Neural cell (in vitro differentiated cells): ENCODE measurements around the gene FAM111A. TPM values are rescaled to one million over a fixed set of nuclear protein-coding genes. Genes with fewer than 3 reads are reported as not detected.

Source experiments
- H2AFZ ChIP-seq: fragments of 200-600, 300-800 bp; sonication (generic), shearing (Covaris generic); 2 replicates; pipeline ENCODE4 v1.6.0; 2014; ENCODE audit warnings: low read depth, mild to moderate bottlenecking, antibody characterized with exemption, low read length, moderate library complexity
- H3F3A ChIP-seq: fragments of 200-600 bp; shearing (Covaris generic); 2 replicates; pipeline ENCODE4 v1.6.1; 2016; ENCODE audit warnings: mild to moderate bottlenecking, moderate library complexity, mixed read lengths, antibody characterized with exemption, low read length; ENCODE audit not compliant: insufficient read depth, poor library complexity, severe bottlenecking
- H3K27ac ChIP-seq: fragments of 200-600, 300-800 bp; sonication (generic), shearing (Covaris generic); 2 replicates; pipeline ENCODE4 v1.5.1; 2014; ENCODE audit warnings: mild to moderate bottlenecking, low read length, moderate library complexity
- H3K27me3 ChIP-seq: fragments of 300-800, 200-600 bp; sonication (generic), shearing (Covaris generic); 2 replicates; pipeline ENCODE4 v1.6.0; 2014; ENCODE audit warnings: mild to moderate bottlenecking, low read depth, low read length, moderate library complexity; ENCODE audit not compliant: insufficient read depth
- H3K36me3 ChIP-seq: fragments of 300-800, 200-600 bp; sonication (generic), shearing (Covaris generic); 2 replicates; pipeline ENCODE4 v1.5.1; 2014; ENCODE audit warnings: mild to moderate bottlenecking, antibody characterized with exemption, low read length, moderate library complexity; ENCODE audit not compliant: insufficient read depth
- H3K4me2 ChIP-seq: fragments of 300-800, 200-600 bp; sonication (generic), shearing (Covaris generic); 2 replicates; pipeline ENCODE4 v1.6.0; 2014; ENCODE audit warnings: mild to moderate bottlenecking, low read length
- H3K4me3 ChIP-seq: fragments of 300-800, 200-600 bp; sonication (generic), shearing (Covaris generic); 2 replicates; pipeline ENCODE4 v1.5.1; 2014; ENCODE audit warnings: mild to moderate bottlenecking, low read length, moderate library complexity
- H3K79me2 ChIP-seq: fragments of 200-600 bp; shearing (Covaris generic); replicated peaks from 2 replicates; pipeline ENCODE4 v1.6.0; 2014; ENCODE audit warnings: mild to moderate bottlenecking, low read length, moderate library complexity; ENCODE audit not compliant: insufficient read depth
- H3K9ac ChIP-seq: fragments of 300-800, 200-600 bp; sonication (generic), shearing (Covaris generic); 2 replicates; pipeline ENCODE4 v1.6.1; 2016; ENCODE audit warnings: mild to moderate bottlenecking, low read length, mixed read lengths
- H3K9me2 ChIP-seq: fragments of 200-600 bp; shearing (Covaris generic); 2 replicates; pipeline ENCODE4 v1.6.1; 2016; ENCODE audit warnings: mild to moderate bottlenecking, low read length, mixed read lengths; ENCODE audit not compliant: insufficient read depth
- H3K9me3 ChIP-seq: fragments of 200-600, 300-800 bp; sonication (generic), shearing (Covaris generic); 2 replicates; pipeline ENCODE4 v1.6.1; 2016; ENCODE audit warnings: mild to moderate bottlenecking, mixed run types, low read length, moderate library complexity, mixed read lengths
- H4K20me1 ChIP-seq: fragments of 200-600 bp; shearing (Covaris generic); 2 replicates; pipeline ENCODE4 v1.6.1; 2016; ENCODE audit warnings: mild to moderate bottlenecking, mixed run types; ENCODE audit not compliant: insufficient read depth
- CTCF ChIP-seq: fragments of 450-650 bp; IDR thresholded peaks from 2 replicates; pipeline ENCODE4 v1.5.1; 2014; ENCODE audit warnings: antibody characterized with exemption, mild to moderate bottlenecking, moderate library complexity; ENCODE audit not compliant: poor library complexity, severe bottlenecking
- EP300 ChIP-seq: fragments of 450-650 bp; conservative IDR thresholded peaks from 2 replicates; pipeline ENCODE4 v1.6.1; 2014; ENCODE audit warnings: antibody characterized with exemption, mild to moderate bottlenecking, moderate library complexity; ENCODE audit not compliant: poor library complexity, severe bottlenecking
- EZH2 ChIP-seq: fragments of 200-600, 300-800 bp; shearing (Covaris generic), sonication (generic); IDR thresholded peaks from 2 replicates; pipeline ENCODE4 v1.6.1; 2014; ENCODE audit warnings: antibody characterized with exemption, low read length, borderline replicate concordance, mild to moderate bottlenecking; ENCODE audit not compliant: insufficient read depth, poor library complexity, severe bottlenecking
- MXI1 ChIP-seq: fragments of 450-650 bp; conservative IDR thresholded peaks from 2 replicates; pipeline ENCODE4 v1.6.1; 2014; ENCODE audit warnings: antibody characterized with exemption, mild to moderate bottlenecking; ENCODE audit not compliant: poor library complexity, severe bottlenecking
- POLR2AphosphoS5 ChIP-seq: IDR thresholded peaks from 2 replicates; pipeline ENCODE4 v1.6.1; 2012
- RAD21 ChIP-seq: fragments of 450-650 bp; conservative IDR thresholded peaks from 2 replicates; pipeline ENCODE4 v1.6.1; 2014; ENCODE audit warnings: antibody characterized with exemption, mild to moderate bottlenecking, moderate library complexity
- REST ChIP-seq: IDR thresholded peaks from 2 replicates; pipeline ENCODE4 v1.6.1; 2012; ENCODE audit warnings: borderline replicate concordance
- SMC3 ChIP-seq: fragments of 450-650 bp; conservative IDR thresholded peaks from 2 replicates; pipeline ENCODE4 v1.6.1; 2014; ENCODE audit warnings: antibody characterized with exemption, mild to moderate bottlenecking, moderate library complexity; ENCODE audit not compliant: poor library complexity
- TAF1 ChIP-seq: IDR thresholded peaks from 2 replicates; pipeline ENCODE4 v1.6.1; 2012; ENCODE audit warnings: low read depth
- polyA plus RNA-seq: library from polyadenylated mRNA; depleted of rRNA; stranded (reverse); fragments of >200 nt; gene quantifications from 2 replicates; pipeline ENCODE4 v1.2.3, GENCODE V29; 2014

FAM111A gene
- polyA plus RNA-seq, 1 donor from 2014 or later: 0.88 TPM

DNA sequence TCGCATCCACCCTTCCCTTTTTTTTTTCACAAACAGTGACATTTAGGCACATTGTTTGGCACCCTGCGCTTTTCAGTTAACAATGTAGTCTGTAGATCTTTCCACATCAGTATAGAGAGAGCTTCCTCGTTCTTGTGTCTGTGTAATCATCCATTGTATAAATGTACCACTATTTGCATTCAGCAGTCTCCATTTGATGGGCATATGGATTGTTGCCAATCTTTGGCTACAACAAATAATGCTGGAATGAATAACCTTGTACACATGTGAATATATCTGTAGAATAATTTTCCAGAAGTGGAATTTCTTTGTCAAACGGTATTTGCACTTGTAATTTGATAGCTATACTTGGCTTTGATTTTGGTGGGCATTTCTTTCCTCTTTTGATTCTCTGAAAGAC lies 52.9 kb downstream of the FAM111A start:
- Histone ChIP-seq H3K79me2 (no peaks in the 10 kb centered on the region), H4K20me1 (no peaks in the 10 kb centered on the region), H3K9me2 (no peaks in the 10 kb centered on the region), H3F3A (no peaks in the 10 kb centered on the region), H3K27me3 (no peaks in the 10 kb centered on the region), H3K4me2 (no peak overlapping the region), H3K9ac (no peak overlapping the region), H3K27ac (no peak overlapping the region), H2AFZ (no peak overlapping the region), H3K9me3 (peaks cover 4% of the 10 kb centered on the region), H3K36me3 (peaks cover 39% of the 10 kb centered on the region), H3K4me3 (no peak overlapping the region)
- TF ChIP-seq POLR2AphosphoS5: no peak
- TF ChIP-seq EP300: no peak
- TF ChIP-seq CTCF: no peak
- no peak for TF ChIP-seq TAF1
- no peak for TF ChIP-seq RAD21
- no peak for TF ChIP-seq REST
- no peak for TF ChIP-seq SMC3

GRCh38 chr11:59196777-59197176 lies 54.1 kb downstream of the FAM111A start:
- no peaks in the 10 kb centered on the region for H3K27me3 ChIP-seq
- H3K9me2 ChIP-seq: no peaks in the 10 kb centered on the region
- H2AFZ ChIP-seq: no peak overlapping the region
- TF ChIP-seq CTCF (no peak), EZH2 (no peak), REST (no peak), EP300 (no peak), TAF1 (no peak), MXI1 (no peak), POLR2AphosphoS5 (no peak), SMC3 (no peak), RAD21 (no peak)
- H3K4me2 ChIP-seq: no peak overlapping the region
- H3K4me3 ChIP-seq: no peak overlapping the region
- H3K79me2 ChIP-seq: no peaks in the 10 kb centered on the region
- peaks cover 4% of the 10 kb centered on the region for H3K9me3 ChIP-seq
- peaks cover 39% of the 10 kb centered on the region for H3K36me3 ChIP-seq
- H3K9ac ChIP-seq: no peak overlapping the region
- no peak overlapping the region for H3K27ac ChIP-seq
- H3F3A ChIP-seq: no peaks in the 10 kb centered on the region
- no peaks in the 10 kb centered on the region for H4K20me1 ChIP-seq
